NOMO-1 treated with dmso at 0.1 percent for 144 hours (cell line): ENCODE data around the gene CRMP1.

ENCODE experiments used
- DNase-seq: peaks from one replicate; lab custom pipeline; 2025; ENCODE audit not compliant: unreplicated experiment; lab: John Stamatoyannopoulos, UW

Gene CRMP1

GRCh38 chr4:5921101-5921980, 28.5 kb upstream of the CRMP1 start:
- no peak for DNase-seq

DNA sequence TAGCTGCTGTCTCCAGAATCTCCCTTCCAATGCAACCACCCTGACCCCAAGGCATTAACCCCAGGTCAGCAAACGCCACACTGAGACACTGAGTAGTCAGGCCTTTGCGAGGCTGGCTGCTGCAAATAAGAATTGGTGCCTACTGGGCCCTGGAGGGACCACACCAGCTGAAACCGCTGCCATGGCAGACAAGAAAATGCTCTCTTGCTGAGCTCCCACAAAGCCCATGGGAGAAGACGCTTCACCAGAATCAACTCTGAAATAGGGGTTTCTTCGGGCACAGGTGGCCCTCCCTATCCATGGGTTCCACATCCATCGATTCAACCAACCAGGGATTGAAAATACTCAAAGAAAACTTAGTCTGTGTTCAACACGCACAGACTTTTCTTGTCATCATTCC, 26.7 kb upstream of the CRMP1 start:
- DNase-seq: no peak

GRCh38 chr4:5919044-5919443, 26.2 kb upstream of the CRMP1 start:
- no peak for DNase-seq

GRCh38 chr4:5918331-5918985, 25.6 kb upstream of the CRMP1 start:
- no peak for DNase-seq

DNA sequence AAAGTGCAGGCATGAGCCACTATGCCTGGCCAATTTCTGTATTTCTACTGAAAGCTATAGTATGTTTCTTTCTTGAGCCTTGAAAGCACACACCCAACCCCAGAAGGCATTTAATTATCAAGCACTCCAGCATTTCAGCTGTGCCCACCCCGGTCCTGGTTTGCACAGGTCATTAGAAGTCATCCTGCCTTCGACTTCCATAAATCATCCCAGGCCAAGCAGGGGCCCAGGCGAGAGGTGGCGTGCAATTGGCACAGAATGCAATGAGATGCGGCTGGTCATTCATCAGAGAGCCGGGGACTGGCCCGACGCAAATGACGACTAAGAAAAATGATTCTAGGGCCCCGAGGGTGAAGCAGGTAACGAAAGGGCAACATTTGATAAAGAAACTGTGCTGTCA, 24.8 kb upstream of the CRMP1 start:
- no peak for DNase-seq

GRCh38 chr4:5916229-5916628, 23.3 kb upstream of the CRMP1 start:
- no peak for DNase-seq

DNA sequence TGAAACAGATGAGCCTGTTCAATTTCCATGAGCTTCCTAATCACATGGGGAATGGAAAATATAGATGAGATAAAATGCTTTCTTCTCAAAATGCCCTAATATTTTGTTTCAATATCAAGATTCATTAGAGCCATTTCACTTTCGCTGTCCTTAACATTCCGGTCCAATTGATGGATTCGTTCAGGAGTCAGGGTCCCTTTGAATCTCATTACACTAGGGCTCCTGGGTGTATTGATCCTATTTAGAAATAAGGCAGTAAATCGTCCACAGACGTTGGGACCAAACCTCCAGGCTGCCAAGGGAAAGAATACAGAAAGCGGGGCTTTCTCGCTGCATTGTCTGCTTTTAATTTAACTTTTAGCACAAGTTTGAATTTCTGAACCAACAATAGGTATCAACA, 20.6 kb upstream of the CRMP1 start:
- DNase-seq: no peak

- DNase-seq: no peak
These were observed 19.7 kb upstream of the CRMP1 start for GRCh38 chr4:5912614-5913019.

DNA sequence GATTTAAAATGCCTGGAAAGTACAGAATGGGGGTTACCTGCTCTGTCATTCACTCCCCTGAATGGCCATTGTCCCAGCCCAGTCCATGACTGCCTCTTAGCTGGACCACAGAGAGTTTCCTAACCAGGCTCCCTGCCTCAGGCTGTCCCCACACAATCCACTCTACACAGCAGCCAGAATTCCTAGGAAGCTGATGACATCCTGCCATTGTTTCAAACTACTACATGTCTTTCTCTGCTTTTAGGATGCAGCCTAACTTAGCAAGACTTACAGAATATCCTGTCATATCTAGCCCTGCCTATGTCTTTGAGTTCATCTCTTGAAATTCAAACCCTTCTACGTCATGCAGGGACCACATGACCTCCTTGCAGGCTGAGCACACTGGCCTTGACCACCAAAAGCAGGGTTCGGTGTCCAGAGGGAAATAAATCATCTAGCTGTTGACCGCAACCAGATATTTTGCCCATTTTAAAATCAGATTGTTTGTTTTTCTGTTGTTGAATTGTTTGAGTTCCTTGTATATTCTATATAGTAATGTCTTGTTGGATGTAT, 16.1 kb upstream of the CRMP1 start:
- DNase-seq: no peak

- no peak for DNase-seq
These were observed 13.3 kb upstream of the CRMP1 start for GRCh38 chr4:5906191-5906590.

- no peak for DNase-seq
These were observed 12.8 kb upstream of the CRMP1 start for GRCh38 chr4:5905714-5906113.

GRCh38 chr4:5900844-5901243, 8.0 kb upstream of the CRMP1 start:
- DNase-seq: no peak

DNA sequence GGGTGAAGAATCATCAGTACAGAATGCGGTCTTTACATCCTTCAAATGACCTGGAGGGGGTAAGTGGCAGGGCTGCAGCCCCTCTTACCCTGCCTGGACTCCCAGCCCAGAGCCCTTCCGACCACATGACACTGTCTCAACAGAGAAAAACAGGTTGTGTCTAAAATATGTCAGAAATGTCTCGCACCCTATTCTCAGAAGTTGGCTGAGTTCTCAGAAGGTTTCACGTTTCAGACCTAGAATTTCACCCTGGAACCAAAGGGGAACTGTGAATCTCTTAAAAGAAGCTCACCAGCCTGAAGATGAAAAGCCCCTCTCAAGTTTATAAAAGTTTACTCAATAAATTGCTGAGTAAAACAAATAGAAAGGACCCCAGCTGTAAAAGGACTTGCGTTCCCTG, 7.0 kb upstream of the CRMP1 start:
- DNase-seq: no peak

- no peak for DNase-seq
These were observed 6.5 kb upstream of the CRMP1 start for GRCh38 chr4:5899396-5899795.

GRCh38 chr4:5897674-5898073, 4.8 kb upstream of the CRMP1 start:
- no peak for DNase-seq

DNA sequence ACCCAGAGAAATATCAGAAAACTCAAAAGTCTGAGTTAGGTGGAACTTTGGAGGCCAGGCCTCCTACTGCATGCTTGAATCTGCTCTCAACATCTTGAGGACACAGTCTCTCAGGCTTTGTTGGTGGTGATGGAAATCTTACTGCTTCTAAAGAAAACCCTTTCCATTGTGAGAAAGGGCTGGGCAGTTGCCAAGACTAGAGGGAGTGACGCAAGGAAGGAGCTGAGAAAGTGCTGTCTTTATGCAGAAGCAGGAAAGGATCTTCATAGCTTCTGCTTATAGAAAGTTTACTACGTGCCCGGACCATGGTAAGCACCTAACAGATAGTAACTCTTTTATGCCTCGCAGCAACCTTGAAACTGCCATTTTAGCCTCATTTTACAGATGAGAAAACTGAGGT, 2.4 kb upstream of the CRMP1 start:
- DNase-seq: no peak

- no peak for DNase-seq
These were observed 1.4 kb upstream of the CRMP1 start for GRCh38 chr4:5894266-5894665.

- no peak for DNase-seq
These were observed 705 bp upstream of the CRMP1 start for GRCh38 chr4:5893591-5893990.

DNA sequence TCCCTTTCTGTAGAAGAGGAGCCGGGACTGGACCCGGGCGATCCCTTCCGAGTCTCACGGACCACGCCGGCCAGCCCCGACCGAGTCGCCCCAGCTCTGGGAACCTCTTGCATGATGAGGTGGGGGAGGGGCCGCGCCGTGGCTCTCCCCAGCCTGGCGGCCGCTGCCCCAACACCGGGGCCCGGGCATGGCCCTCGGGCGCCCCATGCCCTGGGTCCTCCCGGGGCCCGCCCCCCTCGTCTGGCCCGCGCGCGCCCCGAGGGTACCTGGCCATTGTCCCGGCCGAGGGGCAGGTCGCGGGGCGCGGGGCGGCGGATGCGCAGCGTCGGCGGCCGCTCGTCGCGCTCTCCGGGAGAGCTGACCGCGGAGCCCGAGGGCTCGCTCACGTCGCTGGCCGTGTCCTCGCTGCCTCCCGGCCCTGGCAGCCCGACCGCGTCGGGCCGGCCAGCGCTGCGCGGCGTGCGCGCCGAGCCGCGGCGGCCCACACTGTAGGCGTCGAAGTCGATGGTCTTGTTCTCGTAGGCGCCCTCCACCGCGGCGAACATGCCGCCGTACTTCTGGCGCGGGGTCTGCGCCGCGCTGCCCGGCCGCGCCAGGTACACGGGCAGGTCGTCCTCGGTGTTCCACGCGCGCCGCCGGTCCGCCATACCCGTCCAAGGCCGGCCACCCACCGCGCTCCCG, 423 bp downstream of the CRMP1 start:
- no peak for DNase-seq

GRCh38 chr4:5891563-5892322, 1.1 kb downstream of the CRMP1 start:
- DNase-seq: no peak
